Coronary artery (tissue), 2 donors: Measurements from ENCODE around the gene CHST13.

Experiments
- DNase-seq: peaks from one replicate; pipeline ENCODE4 v3.0.0-alpha.2; 2017; ENCODE audit warnings: low spot score
- H3K27ac ChIP-seq, 2 donors: fragments of 200-600 bp; sonication (generic); one replicate each; pipeline ENCODE4 v1.5.1; 2016 to 2019
- H3K4me3 ChIP-seq: fragments of 200-600 bp; sonication (generic); 2 replicates; pipeline ENCODE4 v1.5.1; 2016; ENCODE audit warnings: mild to moderate bottlenecking, moderate library complexity
- CTCF ChIP-seq: fragments of 200-600 bp; sonication (generic); IDR thresholded peaks from one replicate; pipeline ENCODE4 v1.5.1; 2019; ENCODE audit warnings: antibody characterized with exemption

CHST13 gene

GRCh38 chr3:126498929-126499328, 25.0 kb upstream of the CHST13 start:
- TF ChIP-seq CTCF = no peak
- no peak for DNase-seq
- Histone ChIP-seq H3K27ac (no peak overlapping the region), H3K4me3 (no peak overlapping the region)

GRCh38 chr3:126499401-126499800, 24.6 kb upstream of the CHST13 start:
- no peak for TF ChIP-seq CTCF
- no peak for DNase-seq
- H3K27ac ChIP-seq = no peak overlapping the region
- no peak overlapping the region for H3K4me3 ChIP-seq

GRCh38 chr3:126500016-126500415, 23.9 kb upstream of the CHST13 start:
- TF ChIP-seq CTCF = no peak
- Histone ChIP-seq H3K27ac (no peak overlapping the region), H3K4me3 (no peak overlapping the region)
- DNase-seq = no peak

GRCh38 chr3:126501054-126501453, 22.9 kb upstream of the CHST13 start:
- Histone ChIP-seq H3K27ac (no peak overlapping the region), H3K4me3 (no peak overlapping the region)
- TF ChIP-seq CTCF = no peak
- no peak for DNase-seq

- H3K27ac ChIP-seq = no peak overlapping the region
- TF ChIP-seq CTCF = no peak
- H3K4me3 ChIP-seq = no peak overlapping the region
- DNase-seq = no peak
Observed at GRCh38 chr3:126501736-126502135, 22.2 kb upstream of the CHST13 start.

GRCh38 chr3:126502656-126503055, 21.3 kb upstream of the CHST13 start:
- H3K27ac ChIP-seq = no peak overlapping the region
- no peak for TF ChIP-seq CTCF
- no peak overlapping the region for H3K4me3 ChIP-seq
- no peak for DNase-seq

- TF ChIP-seq CTCF = no peak
- Histone ChIP-seq H3K4me3 (no peak overlapping the region), H3K27ac (no peak overlapping the region)
- DNase-seq = no peak
Observed at GRCh38 chr3:126503701-126504100, 20.3 kb upstream of the CHST13 start.
